Bronchial epithelial cell (primary cell): Measurements from ENCODE around the gene TMEM97. TPM values are rescaled to one million over a fixed set of nuclear protein-coding genes. Genes with fewer than 3 reads are reported as not detected.

Experiments
- DNase-seq: peaks from one replicate; pipeline ENCODE4 v3.0.0-alpha.2; 2010; ENCODE audit warnings: low read depth
- FAIRE-seq: peaks from 2 replicates; lab custom pipeline; 2011; peaks lifted over from hg19 to GRCh38; lab: Jason Lieb, UNC
- H3K27me3 ChIP-seq: 2 replicates; pipeline ENCODE4 v1.5.1; 2011; ENCODE audit warnings: low read length; ENCODE audit not compliant: control insufficient read depth, insufficient read depth
- H3K36me3 ChIP-seq: 2 replicates; pipeline ENCODE4 v1.5.1; 2011; ENCODE audit warnings: low read length; ENCODE audit not compliant: control insufficient read depth, insufficient read depth
- H3K4me3 ChIP-seq: 2 replicates; pipeline ENCODE4 v1.5.1; 2011; ENCODE audit warnings: mild to moderate bottlenecking, low read depth, low read length, control low read depth
- CTCF ChIP-seq: IDR thresholded peaks from 2 replicates; pipeline ENCODE4 v1.5.1; 2011; ENCODE audit warnings: mild to moderate bottlenecking, moderate library complexity, low read length, control low read depth, inconsistent platforms; ENCODE audit not compliant: insufficient read depth, severe bottlenecking
- total RNA-seq: library from RNA; depleted of rRNA; stranded (reverse); fragments of >200 nt; gene quantifications from 2 replicates; pipeline ENCODE4 v1.2.1, GENCODE V29; 2014

TMEM97 gene
- total RNA-seq, 1 donor from 2014 or later = 8.2 TPM

DNA sequence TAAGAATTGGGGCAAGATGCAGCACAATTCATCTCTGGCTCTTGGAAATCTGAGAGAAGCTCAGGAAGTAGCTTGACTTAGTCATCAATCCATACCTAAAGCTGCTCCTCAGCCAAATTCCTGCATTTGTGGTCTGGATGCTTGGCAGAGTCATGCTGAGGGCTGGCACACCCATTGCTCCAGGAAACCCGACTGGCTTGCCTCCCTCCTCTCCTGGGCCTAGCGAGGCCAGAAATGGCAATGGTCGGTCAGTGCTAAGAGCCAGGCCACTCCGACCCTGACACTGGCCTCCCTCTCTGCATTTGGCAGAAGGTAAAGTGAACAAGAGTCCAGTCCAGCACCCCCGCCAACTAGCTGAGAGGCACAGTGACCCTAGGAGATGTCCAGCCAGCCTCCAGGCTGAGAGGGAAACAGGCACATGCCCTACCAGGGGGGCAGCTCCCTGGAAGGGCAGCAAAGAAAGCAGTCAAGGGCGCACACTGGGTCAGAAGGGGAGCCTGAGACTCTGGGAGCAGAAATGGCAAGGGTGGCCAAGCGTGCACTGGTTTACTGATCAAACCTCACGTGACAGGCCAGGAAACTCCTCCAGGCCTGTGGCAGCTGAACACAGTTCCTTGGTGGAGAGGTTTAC, 28.4 kb downstream of the TMEM97 start:
- no peaks in the 10 kb centered on the region for H3K27me3 ChIP-seq
- FAIRE-seq = peak; percentile 97
- H3K36me3 ChIP-seq = peaks cover 29% of the 10 kb centered on the region
- peak; percentile 92 for DNase-seq
- no peak overlapping the region for H3K4me3 ChIP-seq
- TF ChIP-seq CTCF = no peak

GRCh38 chr17:28348979-28349378, 30.0 kb downstream of the TMEM97 start:
- H3K4me3 ChIP-seq = no peak overlapping the region
- H3K27me3 ChIP-seq = no peaks in the 10 kb centered on the region
- no peak for TF ChIP-seq CTCF
- peaks cover 31% of the 10 kb centered on the region for H3K36me3 ChIP-seq
- DNase-seq (no peak), FAIRE-seq (no peak)

- no peaks in the 10 kb centered on the region for H3K27me3 ChIP-seq
- H3K4me3 ChIP-seq = no peak overlapping the region
- DNase-seq (no peak), FAIRE-seq (no peak)
- H3K36me3 ChIP-seq = peaks cover 33% of the 10 kb centered on the region
- no peak for TF ChIP-seq CTCF
These were observed 31.3 kb downstream of the TMEM97 start for GRCh38 chr17:28350271-28350670.

DNA sequence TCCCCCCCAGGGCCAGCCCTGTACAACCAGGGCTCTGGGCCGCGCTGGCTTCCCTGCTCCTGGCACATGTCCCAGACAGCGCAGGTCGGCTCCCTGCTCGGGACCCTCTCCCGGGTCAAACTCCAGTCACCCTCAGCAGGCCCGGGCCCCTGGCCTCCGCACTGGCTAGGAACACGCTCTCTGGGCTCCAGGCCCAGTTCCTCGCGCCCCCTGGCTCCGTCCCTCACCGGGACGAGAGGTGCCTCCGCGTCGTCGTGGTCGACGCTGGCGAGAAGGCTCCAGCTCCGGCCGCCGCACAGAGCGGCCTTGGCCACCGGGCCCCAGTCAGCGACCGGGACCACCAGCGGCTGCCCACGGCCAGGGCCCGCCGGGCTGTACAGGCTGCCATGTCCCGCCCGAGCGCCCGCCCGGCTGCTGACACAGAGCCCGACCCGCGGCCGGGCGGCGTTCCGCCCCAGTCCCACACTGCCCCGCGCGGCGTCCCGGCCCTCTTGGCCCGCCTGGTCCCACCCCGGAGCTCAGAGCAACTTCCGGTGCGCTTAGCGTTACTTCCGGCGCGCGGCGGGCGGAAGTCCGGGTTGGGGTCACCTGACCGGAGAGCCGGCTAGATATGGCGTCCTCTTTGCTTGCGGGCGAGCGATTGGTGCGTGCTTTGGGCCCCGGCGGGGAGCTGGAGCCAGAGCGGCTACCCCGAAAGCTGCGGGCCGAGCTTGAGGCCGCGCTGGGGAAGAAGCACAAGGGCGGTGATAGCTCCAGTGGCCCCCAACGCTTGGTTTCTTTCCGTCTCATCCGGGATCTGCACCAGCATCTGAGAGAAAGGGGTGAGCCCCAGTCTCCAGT, 38.3 kb downstream of the TMEM97 start, which contains the start of gene POLDIP2:
Gene POLDIP2 (minus strand): TSS at position 467 of the 840 bp plus-strand sequence. CDS start 79 bp downstream, at position 388.
- Histone ChIP-seq H3K36me3 (peaks cover 22% of the 10 kb centered on the region), H3K27me3 (no peaks in the 10 kb centered on the region), H3K4me3 (peak within 1 kb of the TSS; percentile 93)
- DNase-seq = peak; percentile 82
- no peak for FAIRE-seq
- peak; percentile 1 for TF ChIP-seq CTCF

DNA sequence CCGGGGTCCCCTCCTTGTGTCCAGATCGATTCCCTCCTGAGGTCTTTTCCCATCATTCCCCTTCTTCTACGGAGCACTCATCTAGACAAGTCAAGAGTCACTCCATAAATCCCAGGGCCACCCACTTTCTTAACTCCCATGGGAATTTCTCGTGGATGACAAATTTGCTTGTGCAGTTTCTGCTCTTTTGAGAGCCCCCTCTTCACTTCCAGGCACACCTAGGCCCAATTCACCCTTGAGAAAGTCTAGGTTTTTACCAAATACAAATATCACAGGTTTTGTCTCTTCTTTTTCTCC, 38.8 kb downstream of the TMEM97 start:
- peak overlapping the region; percentile 93 for H3K4me3 ChIP-seq
- H3K36me3 ChIP-seq = peaks cover 22% of the 10 kb centered on the region
- H3K27me3 ChIP-seq = no peaks in the 10 kb centered on the region
- no peak for FAIRE-seq
- no peak for DNase-seq
- no peak for TF ChIP-seq CTCF

- no peaks in the 10 kb centered on the region for H3K27me3 ChIP-seq
- DNase-seq = no peak
- TF ChIP-seq CTCF = no peak
- H3K36me3 ChIP-seq = peaks cover 13% of the 10 kb centered on the region
- H3K4me3 ChIP-seq = no peak overlapping the region
- FAIRE-seq = no peak
These were observed 44.2 kb downstream of the TMEM97 start for GRCh38 chr17:28363186-28363585.
